Renal pelvis (tissue), 4 donors: ENCODE data around the gene RTN4RL1. TPM values are rescaled to one million over a fixed set of nuclear protein-coding genes. Genes with fewer than 3 reads are reported as not detected.
"Not testable (repeated sequence)": the region's sequence is repeated elsewhere in the genome, so short reads cannot be mapped to it uniquely, and the experiment has no call there.

Source experiments
- DNase-seq: peaks from one replicate; pipeline ENCODE4 v3.0.0-alpha.2; 2013
- polyA plus RNA-seq, 3 donors: library from polyadenylated mRNA; unstranded; fragments of 120-200 nt; gene quantifications; one replicate each; pipeline ENCODE4 v1.2.1, GENCODE V29; 2013; ENCODE audit not compliant: insufficient read length in 3 of 3

The RTN4RL1 gene
- polyA plus RNA-seq, 3 donors: 1.4 to 1.9 (median 1.7) TPM

GRCh38 chr17:2008332-2009126 is 16.6 kb downstream of the RTN4RL1 start:
- no peak for DNase-seq

- DNase-seq: no peak
Observed at GRCh38 chr17:2004435-2004952, 20.6 kb downstream of the RTN4RL1 start.

GRCh38 chr17:2003525-2003924 is 21.6 kb downstream of the RTN4RL1 start:
- no peak for DNase-seq

- no peak for DNase-seq
Observed at GRCh38 chr17:2002767-2003329, 22.3 kb downstream of the RTN4RL1 start.

- DNase-seq: no peak
Observed at GRCh38 chr17:1999557-2000251, 25.4 kb downstream of the RTN4RL1 start.

GRCh38 chr17:1997927-1998742 is 27.0 kb downstream of the RTN4RL1 start:
- no peak for DNase-seq

- DNase-seq: no peak
Observed at GRCh38 chr17:1997289-1997926, 27.7 kb downstream of the RTN4RL1 start.

GRCh38 chr17:1996800-1997288 is 28.3 kb downstream of the RTN4RL1 start:
- no peak for DNase-seq

- no peak for DNase-seq
Observed at GRCh38 chr17:1995907-1996799, 29.0 kb downstream of the RTN4RL1 start.

- DNase-seq: no peak
Observed at GRCh38 chr17:1995321-1995892, 29.7 kb downstream of the RTN4RL1 start.

GRCh38 chr17:1994707-1995106 is 30.4 kb downstream of the RTN4RL1 start:
- DNase-seq: no peak

- DNase-seq: no peak
Observed at GRCh38 chr17:1992541-1992940, 32.6 kb downstream of the RTN4RL1 start.

- no peak for DNase-seq
Observed at GRCh38 chr17:1989135-1989534, 36.0 kb downstream of the RTN4RL1 start.

- no peak for DNase-seq
Observed at GRCh38 chr17:1986783-1987451, 38.2 kb downstream of the RTN4RL1 start.

- no peak for DNase-seq
Observed at GRCh38 chr17:1985686-1986085, 39.4 kb downstream of the RTN4RL1 start.

- DNase-seq: no peak
Observed at GRCh38 chr17:1985093-1985492, 40.0 kb downstream of the RTN4RL1 start.

- DNase-seq: not testable (repeated sequence)
Observed at GRCh38 chr17:1982793-1983366, 42.3 kb downstream of the RTN4RL1 start.

- DNase-seq: no peak
Observed at GRCh38 chr17:1980665-1981250, 44.4 kb downstream of the RTN4RL1 start.
